ENCODE results near the gene PRRG3.
"Not testable (repeated sequence)": the region's sequence is repeated elsewhere in the genome, so short reads cannot be mapped to it uniquely, and the experiment has no call there.

Gene PRRG3

GRCh38 chrX:151695583-151696340 is 504 bp downstream of the PRRG3 start:
- H3K4me2 ChIP-seq, result no peak overlapping the region
- TF ChIP-seq Cebpa-rat (IDR thresholded peaks at IDR 0.05), result no peak
- H3K27me3 ChIP-seq, result peaks cover 61% of the 10 kb centered on the region
- no peak overlapping the region for H3K4me3 ChIP-seq
- H4K20me1 ChIP-seq, result no peaks in the 10 kb centered on the region
- H3K36me3 ChIP-seq, result no peaks in the 10 kb centered on the region
- H3K9me3 ChIP-seq, result peaks cover 16% of the 10 kb centered on the region; the same call in 1 of the 2 replicates
- no peak overlapping the region for H3K27ac ChIP-seq
- no peak overlapping the region for H3K9ac ChIP-seq
- H3K4me1 ChIP-seq, result no peaks in the 10 kb centered on the region

- not testable (repeated sequence) for H4K20me1 ChIP-seq, H3K4me3 ChIP-seq, H3K27ac ChIP-seq, H3K36me3 ChIP-seq, H3K4me1 ChIP-seq, H3K9ac ChIP-seq, H3K4me2 ChIP-seq
- peaks cover 16% of the 10 kb centered on the region; the same call in 1 of the 2 replicates for H3K9me3 ChIP-seq
- peaks cover 60% of the 10 kb centered on the region for H3K27me3 ChIP-seq
These were observed 1.8 kb downstream of the PRRG3 start for GRCh38 chrX:151697082-151697481.

GRCh38 chrX:151697522-151697921 is 2.3 kb downstream of the PRRG3 start:
- H3K9me3 ChIP-seq, result peaks cover 16% of the 10 kb centered on the region; the same call in 1 of the 2 replicates
- no peak overlapping the region for H3K4me2 ChIP-seq
- H3K4me3 ChIP-seq, result no peak overlapping the region

GRCh38 chrX:151698485-151698884 is 3.2 kb downstream of the PRRG3 start:
- TF ChIP-seq Cebpa-rat (IDR thresholded peaks at IDR 0.05), result no peak
- Histone ChIP-seq H3K36me3 (no peaks in the 10 kb centered on the region), H3K9me3 (peaks cover 16% of the 10 kb centered on the region; the same call in 1 of the 2 replicates), H3K4me1 (no peaks in the 10 kb centered on the region), H4K20me1 (peaks cover 8% of the 10 kb centered on the region; the same call in 1 of the 2 replicates), H3K27me3 (peaks cover 60% of the 10 kb centered on the region), H3K4me2 (no peak overlapping the region), H3K4me3 (no peak overlapping the region), H3K9ac (no peak overlapping the region), H3K27ac (no peak overlapping the region)

More at GRCh38 chrX:151697522-151697921, 2.3 kb downstream of the PRRG3 start:
- no peaks in the 10 kb centered on the region for H3K36me3 ChIP-seq
- H4K20me1 ChIP-seq, result no peaks in the 10 kb centered on the region
- no peak overlapping the region for H3K27ac ChIP-seq
- H3K27me3 ChIP-seq, result peaks cover 60% of the 10 kb centered on the region
- no peak overlapping the region for H3K9ac ChIP-seq
- TF ChIP-seq Cebpa-rat (IDR thresholded peaks at IDR 0.05), result no peak
- H3K4me1 ChIP-seq, result no peaks in the 10 kb centered on the region

- TF ChIP-seq Cebpa-rat (IDR thresholded peaks at IDR 0.05), result no peak
- H3K4me2 ChIP-seq, result no peak overlapping the region
- H3K4me1 ChIP-seq, result no peaks in the 10 kb centered on the region
- no peak overlapping the region for H3K4me3 ChIP-seq
- peaks cover 7% of the 10 kb centered on the region; the same call in 1 of the 2 replicates for H3K9me3 ChIP-seq
- H4K20me1 ChIP-seq, result peaks cover 8% of the 10 kb centered on the region; the same call in 1 of the 2 replicates
- peaks cover 64% of the 10 kb centered on the region for H3K27me3 ChIP-seq
- no peak overlapping the region for H3K9ac ChIP-seq
- no peaks in the 10 kb centered on the region for H3K36me3 ChIP-seq
- no peak overlapping the region for H3K27ac ChIP-seq
These were observed 4.5 kb downstream of the PRRG3 start for GRCh38 chrX:151699746-151700145.

GRCh38 chrX:151700581-151700980 is 5.3 kb downstream of the PRRG3 start:
- TF ChIP-seq Cebpa-rat (IDR thresholded peaks at IDR 0.05), result no peak

GRCh38 chrX:151701071-151701470 is 5.8 kb downstream of the PRRG3 start:
- H3K4me2 ChIP-seq, result no peak overlapping the region
- H3K4me1 ChIP-seq, result no peaks in the 10 kb centered on the region
- H4K20me1 ChIP-seq, result peaks cover 8% of the 10 kb centered on the region; the same call in 1 of the 2 replicates
- no peak for TF ChIP-seq Cebpa-rat (IDR thresholded peaks at IDR 0.05)
- no peaks in the 10 kb centered on the region for H3K36me3 ChIP-seq
- H3K27ac ChIP-seq, result no peak overlapping the region
- no peak overlapping the region for H3K9ac ChIP-seq
- H3K9me3 ChIP-seq, result no peaks in the 10 kb centered on the region
- peaks cover 77% of the 10 kb centered on the region for H3K27me3 ChIP-seq
- no peak overlapping the region for H3K4me3 ChIP-seq

More at GRCh38 chrX:151700581-151700980, 5.3 kb downstream of the PRRG3 start:
- peaks cover 72% of the 10 kb centered on the region for H3K27me3 ChIP-seq
- peaks cover 8% of the 10 kb centered on the region; the same call in 1 of the 2 replicates for H4K20me1 ChIP-seq
- no peaks in the 10 kb centered on the region for H3K36me3 ChIP-seq
- H3K27ac ChIP-seq, result no peak overlapping the region
- no peak overlapping the region for H3K9ac ChIP-seq
- H3K4me3 ChIP-seq, result no peak overlapping the region
- no peaks in the 10 kb centered on the region for H3K4me1 ChIP-seq
- H3K4me2 ChIP-seq, result no peak overlapping the region
- peaks cover 1% of the 10 kb centered on the region; the same call in 1 of the 2 replicates for H3K9me3 ChIP-seq

- no peak for TF ChIP-seq Cebpa-rat (IDR thresholded peaks at IDR 0.05)
- no peaks in the 10 kb centered on the region for H3K9me3 ChIP-seq
- H3K4me3 ChIP-seq, result no peak overlapping the region
- H3K27ac ChIP-seq, result no peak overlapping the region
- H4K20me1 ChIP-seq, result peaks cover 8% of the 10 kb centered on the region; the same call in 1 of the 2 replicates
- no peak overlapping the region for H3K9ac ChIP-seq
- H3K27me3 ChIP-seq, result peaks cover 82% of the 10 kb centered on the region
- no peaks in the 10 kb centered on the region for H3K36me3 ChIP-seq
- H3K4me1 ChIP-seq, result no peaks in the 10 kb centered on the region
- H3K4me2 ChIP-seq, result no peak overlapping the region
These were observed 6.3 kb downstream of the PRRG3 start for GRCh38 chrX:151701531-151701930.

GRCh38 chrX:151702026-151702714 is 6.9 kb downstream of the PRRG3 start:
- TF ChIP-seq Cebpa-rat (IDR thresholded peaks at IDR 0.05), result no peak
- Histone ChIP-seq H3K36me3 (no peaks in the 10 kb centered on the region), H3K4me3 (no peak overlapping the region), H3K9ac (no peak overlapping the region), H3K27ac (no peak overlapping the region), H3K4me1 (no peaks in the 10 kb centered on the region), H4K20me1 (peaks cover 8% of the 10 kb centered on the region; the same call in 1 of the 2 replicates), H3K27me3 (peaks cover 87% of the 10 kb centered on the region), H3K9me3 (no peaks in the 10 kb centered on the region), H3K4me2 (no peak overlapping the region)

All from BLaER1 (cell line).